Osteocyte (in vitro differentiated cells): Measurements from ENCODE around the gene TAPBPL. TPM values are rescaled to one million over a fixed set of nuclear protein-coding genes. Genes with fewer than 3 reads are reported as not detected.
"Not testable (repeated sequence)": the region's sequence is repeated elsewhere in the genome, so short reads cannot be mapped to it uniquely, and the experiment has no call there.

Experiments used
- DNase-seq: peaks from one replicate; pipeline ENCODE4 v3.0.0; 2021; ENCODE audit warnings: mixed read lengths; ENCODE audit not compliant: unreplicated experiment; ENCODE audit errors: extremely low spot score
- H3K27ac Mint-ChIP-seq: one replicate; pipeline ENCODE4 v1.8.0; 2021; ENCODE audit warnings: mild to moderate bottlenecking, mixed read lengths; ENCODE audit not compliant: unreplicated experiment
- H3K27me3 Mint-ChIP-seq: one replicate; pipeline ENCODE4 v1.8.0; 2021; ENCODE audit warnings: mixed read lengths; ENCODE audit not compliant: unreplicated experiment
- H3K36me3 Mint-ChIP-seq: one replicate; pipeline ENCODE4 v1.8.0; 2021; ENCODE audit warnings: mixed read lengths; ENCODE audit not compliant: unreplicated experiment
- H3K4me1 Mint-ChIP-seq: one replicate; pipeline ENCODE4 v1.8.0; 2021; ENCODE audit warnings: mixed read lengths; ENCODE audit not compliant: unreplicated experiment
- H3K4me3 Mint-ChIP-seq: one replicate; pipeline ENCODE4 v1.8.0; 2021; ENCODE audit warnings: mild to moderate bottlenecking, moderate library complexity, mixed read lengths; ENCODE audit not compliant: unreplicated experiment
- H3K9me3 Mint-ChIP-seq: one replicate; pipeline ENCODE4 v1.8.0; 2021; ENCODE audit warnings: mixed read lengths; ENCODE audit not compliant: unreplicated experiment
- CTCF ChIP-seq: fragments of 200-600 bp; sonication (generic); IDR thresholded peaks from 2 replicates; pipeline ENCODE4 v1.5.0; 2021; ENCODE audit warnings: antibody characterized with exemption, mild to moderate bottlenecking, moderate library complexity
- total RNA-seq: library from RNA; stranded (reverse); gene quantifications from 2 replicates; pipeline ENCODE4 v1.2.1, GENCODE V29; 2021

TAPBPL gene
- total RNA-seq, 1 donor from 2014 or later, result 13.1 TPM

- Mint-ChIP-seq H3K4me3 (no peak overlapping the region), H3K36me3 (no peaks in the 10 kb centered on the region), H3K27ac (no peak overlapping the region), H3K4me1 (peaks cover 15% of the 10 kb centered on the region), H3K9me3 (no peaks in the 10 kb centered on the region), H3K27me3 (no peaks in the 10 kb centered on the region)
- no peak for TF ChIP-seq CTCF
- no peak for DNase-seq
Observed at GRCh38 chr12:6424866-6425265, 27.0 kb upstream of the TAPBPL start.

GRCh38 chr12:6425590-6426531 lies 26.0 kb upstream of the TAPBPL start:
- H3K4me1 Mint-ChIP-seq, result peaks cover 19% of the 10 kb centered on the region
- no peak for TF ChIP-seq CTCF
- no peak overlapping the region for H3K27ac Mint-ChIP-seq
- DNase-seq, result no peak
- no peaks in the 10 kb centered on the region for H3K9me3 Mint-ChIP-seq
- H3K36me3 Mint-ChIP-seq, result no peaks in the 10 kb centered on the region
- H3K27me3 Mint-ChIP-seq, result no peaks in the 10 kb centered on the region
- no peak overlapping the region for H3K4me3 Mint-ChIP-seq

- TF ChIP-seq CTCF, result no peak
- H3K36me3 Mint-ChIP-seq, result no peaks in the 10 kb centered on the region
- peaks cover 25% of the 10 kb centered on the region for H3K4me1 Mint-ChIP-seq
- no peak for DNase-seq
- H3K27me3 Mint-ChIP-seq, result no peaks in the 10 kb centered on the region
- no peaks in the 10 kb centered on the region for H3K9me3 Mint-ChIP-seq
- H3K27ac Mint-ChIP-seq, result no peak overlapping the region
- no peak overlapping the region for H3K4me3 Mint-ChIP-seq
Observed at GRCh38 chr12:6426882-6427671, 24.8 kb upstream of the TAPBPL start.

GRCh38 chr12:6427796-6428195 lies 24.0 kb upstream of the TAPBPL start:
- not testable (repeated sequence) for H3K27ac Mint-ChIP-seq, H3K27me3 Mint-ChIP-seq, H3K4me3 Mint-ChIP-seq, H3K9me3 Mint-ChIP-seq, H3K36me3 Mint-ChIP-seq, DNase-seq
- peaks cover 25% of the 10 kb centered on the region for H3K4me1 Mint-ChIP-seq

- Mint-ChIP-seq H3K4me3 (no peak overlapping the region), H3K27ac (no peak overlapping the region), H3K36me3 (no peaks in the 10 kb centered on the region), H3K9me3 (no peaks in the 10 kb centered on the region), H3K27me3 (no peaks in the 10 kb centered on the region), H3K4me1 (peaks cover 24% of the 10 kb centered on the region)
- no peak for TF ChIP-seq CTCF
- no peak for DNase-seq
Observed at GRCh38 chr12:6428326-6428725, 23.5 kb upstream of the TAPBPL start.
